ENCODE results near the gene NLGN3.

DNA sequence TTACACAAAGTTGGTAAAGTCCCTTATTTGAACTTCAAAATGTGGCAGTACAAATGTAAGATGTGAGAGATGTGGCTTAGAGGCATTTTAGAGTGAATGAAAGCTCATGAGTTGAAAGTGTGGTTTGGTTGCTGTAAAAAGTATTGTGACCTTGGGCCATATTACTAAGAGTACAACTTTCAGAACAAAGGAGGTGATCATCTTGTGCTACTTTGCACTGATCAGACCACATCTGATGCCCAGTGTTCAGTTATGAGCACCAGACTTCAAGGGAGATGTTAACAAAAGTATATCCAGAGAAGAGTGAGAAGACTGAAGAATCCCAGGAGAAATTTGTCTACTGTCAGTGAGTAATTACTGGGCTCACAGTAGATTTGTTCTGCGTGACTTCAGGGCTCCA lies 30.2 kb downstream of the NLGN3 start:
- TF ChIP-seq CTCF (IDR thresholded peaks at IDR 0.05) (no peak), EP300 (IDR thresholded peaks at IDR 0.05) (no peak)

Measured in tibial nerve (tissue), 4 donors.